NCI-H1436 (cell line): ENCODE results near the gene SYNPO2.
"Not testable (repeated sequence)": the region's sequence is repeated elsewhere in the genome, so short reads cannot be mapped to it uniquely, and the experiment has no call there.

Experiments used
- DNase-seq: peaks from one replicate; lab custom pipeline; 2025; lab: John Stamatoyannopoulos, UW

The SYNPO2 gene

DNA sequence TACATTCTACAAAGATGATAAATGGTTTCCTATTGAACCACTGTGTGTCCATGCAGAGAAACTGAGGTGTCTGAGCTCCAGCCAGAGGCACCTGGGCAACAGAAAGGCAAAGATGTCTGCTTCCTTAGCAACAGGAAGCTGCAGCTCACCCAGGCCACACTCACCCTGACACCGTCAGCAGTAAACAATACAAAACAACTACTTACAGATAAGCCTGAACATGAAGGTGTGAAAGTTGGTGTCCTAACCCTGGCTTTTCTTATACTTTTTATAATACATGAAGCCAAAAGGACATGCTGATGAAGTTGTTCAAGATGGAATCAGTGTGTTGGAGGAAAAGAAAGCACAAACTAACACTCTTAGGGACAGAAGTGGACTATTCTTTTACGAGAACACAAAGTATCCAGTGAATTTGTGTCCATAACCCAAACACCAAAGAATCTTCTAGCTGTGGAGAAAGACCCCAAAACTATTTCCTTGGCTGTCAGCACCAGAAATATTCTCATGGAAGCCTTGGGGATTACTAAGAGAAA lies 117.3 kb downstream of the SYNPO2 start:
- DNase-seq, result no peak

DNA sequence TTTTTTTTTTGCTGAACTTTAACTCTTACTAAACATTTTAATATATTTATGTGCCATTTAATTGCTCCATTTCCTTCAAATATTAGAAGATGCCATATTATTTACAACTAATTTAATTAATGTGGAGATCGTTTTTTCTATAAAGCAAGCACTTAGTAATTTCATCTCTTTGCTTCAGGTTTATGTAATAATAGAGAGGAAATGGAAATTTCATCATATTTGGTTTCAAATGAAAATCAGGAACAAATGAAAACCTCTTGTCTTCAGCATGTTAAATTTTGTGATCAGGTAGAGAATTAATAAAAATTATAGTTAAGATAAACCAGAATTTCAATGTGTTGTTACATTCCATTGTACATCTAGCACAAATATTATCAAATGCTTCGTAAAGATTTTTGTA lies 120.1 kb downstream of the SYNPO2 start:
- no peak for DNase-seq

DNA sequence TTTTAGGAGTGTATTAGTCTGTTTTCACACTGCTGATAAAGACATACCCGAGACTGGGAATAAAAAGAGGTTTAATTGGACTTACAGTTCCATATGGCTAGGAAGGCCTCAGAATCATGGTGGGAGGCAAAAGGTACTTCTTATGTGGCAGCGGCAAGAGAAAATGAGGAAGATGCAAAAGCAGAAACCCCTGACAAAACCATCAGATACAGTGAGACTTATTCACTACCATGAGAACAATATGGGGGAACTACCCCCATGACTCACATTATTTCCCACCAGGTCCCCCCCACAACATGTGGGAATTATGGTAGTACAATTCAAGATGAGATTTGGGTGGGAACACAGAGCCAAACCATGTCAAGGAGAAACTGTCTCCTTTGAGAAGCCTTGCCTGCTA lies 121.6 kb downstream of the SYNPO2 start:
- DNase-seq, result not testable (repeated sequence)

DNA sequence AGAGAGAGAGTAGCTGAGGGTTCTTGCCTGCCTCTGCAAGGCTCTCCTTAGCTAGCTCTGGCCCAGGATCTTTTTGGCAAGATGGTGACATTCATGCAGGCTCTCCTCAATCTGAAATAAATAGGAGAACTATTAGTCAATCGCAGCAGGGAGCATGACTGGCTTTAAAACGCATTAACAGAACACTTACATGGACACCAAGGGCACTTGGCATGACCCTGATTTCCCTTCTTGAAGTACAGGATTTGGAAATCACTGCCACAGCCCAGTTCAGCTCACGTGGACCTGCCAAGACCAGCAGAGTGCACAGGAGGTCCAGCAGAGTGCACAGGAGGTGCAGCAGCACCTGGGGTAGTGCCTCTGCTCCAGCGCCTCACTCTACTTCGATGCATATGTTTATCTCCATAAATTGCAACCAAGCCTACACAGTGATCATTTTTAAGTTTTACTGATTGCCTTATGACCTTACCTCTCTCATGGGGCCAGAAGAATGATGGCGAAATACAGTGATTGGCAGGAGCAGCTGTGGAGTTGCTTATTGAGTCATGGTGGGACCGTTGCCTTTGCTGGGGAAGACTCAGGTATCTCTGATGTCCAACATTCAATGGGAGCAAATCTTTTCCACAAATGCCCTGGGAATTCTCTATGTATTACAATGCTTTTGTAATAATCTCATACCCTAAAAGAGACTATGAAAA lies 122.4 kb downstream of the SYNPO2 start:
- DNase-seq, result no peak

DNA sequence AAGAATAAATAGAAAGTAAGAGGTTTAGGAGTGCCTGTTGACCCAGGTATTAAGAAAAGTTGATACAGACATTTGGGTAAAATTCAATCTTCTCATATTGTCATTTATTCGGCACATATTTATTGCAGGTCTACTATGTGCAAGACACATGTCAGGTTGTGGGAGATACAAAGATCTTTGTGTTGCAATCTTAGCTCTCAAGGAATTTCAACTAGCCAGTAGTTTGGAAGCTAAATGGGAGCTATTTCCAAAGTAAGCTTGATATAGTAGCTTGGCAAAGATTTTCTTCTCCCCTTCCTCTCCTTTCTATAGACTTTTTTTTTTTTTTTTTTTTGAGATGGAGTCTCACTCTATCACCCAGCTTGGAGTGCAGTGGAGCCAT lies 122.9 kb downstream of the SYNPO2 start:
- no peak for DNase-seq

DNA sequence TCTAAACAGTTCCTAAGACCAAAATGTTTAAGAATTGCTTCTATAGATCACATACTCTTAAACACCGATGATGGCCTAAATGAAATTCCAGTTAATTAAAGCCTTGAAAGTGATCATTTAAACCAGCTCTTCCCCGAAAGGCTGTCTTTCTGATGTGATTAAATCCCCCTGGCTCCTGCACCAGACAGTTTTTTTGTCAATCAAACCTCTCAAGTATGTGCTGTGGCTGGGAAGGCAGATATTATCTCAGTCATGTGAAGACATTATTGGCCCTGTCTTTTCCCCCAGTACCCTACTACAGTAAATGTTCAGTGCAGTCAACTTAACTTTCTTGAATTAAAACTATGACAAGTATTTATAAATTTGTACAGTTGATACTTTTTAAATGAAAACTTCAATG lies 126.0 kb downstream of the SYNPO2 start:
- no peak for DNase-seq

DNA sequence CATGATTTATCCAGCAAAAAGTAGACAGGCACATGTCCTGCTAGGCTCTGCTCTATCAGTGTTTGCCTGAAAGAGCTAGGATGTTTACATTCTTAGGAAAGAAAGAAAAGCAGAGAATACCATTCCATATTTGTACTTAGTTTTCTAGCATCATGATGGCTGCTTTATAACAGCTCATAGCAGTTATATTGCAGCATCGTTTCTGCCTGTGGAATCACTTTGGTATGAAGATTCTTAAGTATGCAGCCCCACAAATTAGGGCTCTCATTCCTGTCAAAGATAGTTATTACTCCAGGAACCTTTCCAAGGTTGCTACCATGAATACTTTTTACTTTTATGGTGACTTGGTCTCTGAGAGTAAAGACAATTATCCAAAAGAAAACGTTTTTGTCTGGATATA lies 128.0 kb downstream of the SYNPO2 start:
- DNase-seq, result no peak

DNA sequence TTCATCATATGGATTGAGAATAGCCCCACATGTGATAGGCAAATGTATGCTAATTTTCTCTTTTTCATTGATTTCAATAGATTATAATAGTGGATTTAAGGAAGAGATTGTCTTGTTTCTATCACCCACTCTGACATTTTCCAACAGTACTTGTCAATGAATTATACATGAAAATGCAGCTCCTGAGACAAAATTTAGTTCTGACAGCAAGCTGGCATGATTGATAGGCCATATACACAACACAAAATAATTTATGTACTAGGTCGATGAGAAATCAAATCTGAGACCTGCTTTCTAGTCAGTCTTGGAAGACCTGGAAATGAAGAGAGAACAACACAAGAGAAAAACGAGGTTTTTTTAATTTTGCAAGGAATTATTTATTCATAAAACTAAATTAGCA lies 129.0 kb downstream of the SYNPO2 start:
- no peak for DNase-seq

DNA sequence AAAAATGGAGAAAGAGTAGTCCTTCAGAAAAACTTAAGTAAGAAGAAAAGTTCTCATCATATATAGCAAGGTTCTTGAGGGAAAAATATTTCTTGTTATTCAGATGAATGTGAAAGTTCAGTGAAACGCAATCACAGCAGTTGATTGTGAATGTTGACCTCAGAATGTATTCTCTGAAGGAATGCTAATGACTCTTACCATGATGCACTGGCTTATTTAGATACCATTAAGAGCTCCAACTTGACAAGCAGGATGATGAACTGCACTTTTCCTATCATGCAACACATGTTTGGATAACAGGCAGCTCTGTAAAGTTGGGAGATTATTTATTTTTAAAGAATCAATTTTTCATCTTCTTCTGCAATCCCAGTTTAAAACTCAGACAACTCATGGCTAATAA lies 131.5 kb downstream of the SYNPO2 start:
- no peak for DNase-seq

DNA sequence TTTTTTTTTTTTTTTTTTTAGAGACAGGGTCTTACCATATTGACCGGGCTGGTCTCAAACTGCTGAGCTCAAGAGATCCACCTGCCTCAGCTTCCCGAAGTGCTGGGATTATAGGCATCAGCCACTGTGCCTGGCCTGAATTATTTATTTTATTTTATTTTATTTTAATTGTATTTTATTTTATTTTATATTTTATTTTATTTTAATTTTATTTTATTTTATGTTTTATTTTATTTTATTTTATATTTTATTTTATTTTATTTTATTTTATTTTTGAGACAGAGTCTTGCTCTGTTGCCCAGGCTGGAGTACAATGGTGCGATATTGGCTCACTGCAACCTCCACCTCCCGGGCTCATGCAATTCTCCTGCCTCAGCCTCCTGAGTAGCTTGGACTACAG lies 133.9 kb downstream of the SYNPO2 start:
- DNase-seq, result not testable (repeated sequence)

DNA sequence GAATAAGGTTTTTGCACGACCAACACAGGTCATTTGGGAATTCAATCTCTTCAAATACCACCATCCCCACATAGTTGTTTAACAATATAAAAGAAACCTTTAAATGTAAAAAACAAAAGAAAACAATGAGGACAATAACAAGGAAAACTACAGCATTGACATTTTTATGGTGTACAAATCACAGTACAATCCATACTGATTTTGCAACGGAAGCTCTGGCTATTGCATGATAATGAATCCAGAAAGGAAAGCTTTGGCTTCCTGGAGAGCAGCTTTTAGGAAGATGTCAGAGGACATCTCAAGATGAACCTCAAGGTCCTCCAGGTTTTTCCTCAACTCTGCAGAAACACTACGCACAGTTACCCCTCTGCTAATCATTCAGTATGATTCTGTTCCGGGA lies 135.4 kb downstream of the SYNPO2 start:
- DNase-seq, result no peak

DNA sequence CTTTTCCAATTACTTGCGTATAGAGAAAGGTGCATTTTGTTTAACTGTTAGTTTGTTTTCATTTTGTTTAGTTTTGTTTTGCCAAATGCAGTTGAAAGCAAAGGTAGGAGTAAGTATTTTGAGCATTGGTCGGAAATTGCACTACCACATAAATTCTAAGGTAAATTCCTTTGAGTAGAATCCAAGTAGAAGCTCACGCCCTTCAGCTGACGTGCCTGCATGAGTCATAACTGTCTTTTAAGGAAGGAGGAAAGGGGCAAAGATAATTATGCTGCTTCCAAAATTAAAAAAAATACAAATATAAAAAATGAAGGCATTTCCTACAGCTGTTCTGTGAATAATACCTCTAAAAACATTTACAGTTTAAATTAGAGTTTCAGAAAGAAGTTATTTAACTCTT lies 136.8 kb downstream of the SYNPO2 start:
- no peak for DNase-seq

DNA sequence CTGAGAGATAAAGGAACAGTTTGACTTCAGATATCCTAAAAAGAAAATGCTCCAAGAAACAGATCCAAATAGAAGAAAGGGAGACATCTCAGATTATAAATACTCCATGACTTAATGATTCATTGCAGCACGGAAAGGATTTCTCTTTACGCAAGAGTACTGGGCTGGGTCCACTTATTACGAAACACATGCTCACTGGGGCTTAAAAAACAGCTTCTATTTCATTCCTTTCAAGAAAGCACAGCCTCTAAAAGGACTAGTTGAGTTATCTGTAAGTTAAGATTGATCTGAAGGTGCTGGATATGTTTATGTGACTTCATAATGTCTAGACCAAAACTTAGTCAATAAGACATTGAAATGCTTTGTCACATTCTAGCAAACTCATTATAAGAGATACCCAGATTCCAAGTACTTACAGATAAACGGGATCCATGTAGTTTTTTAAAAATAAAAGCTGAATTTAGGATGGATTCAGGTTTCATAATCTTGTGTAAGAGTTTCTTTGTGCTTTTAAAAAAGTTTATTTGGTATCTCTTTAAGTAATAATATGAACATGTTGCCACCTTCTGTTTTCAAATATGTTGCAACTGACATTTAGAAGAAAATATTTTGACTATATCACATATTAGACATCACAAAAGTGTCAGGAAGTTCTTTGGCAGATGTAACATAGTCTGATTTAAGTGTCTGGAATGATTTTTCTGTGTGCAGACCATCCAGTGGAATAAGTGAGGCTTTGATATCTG lies 137.4 kb downstream of the SYNPO2 start:
- DNase-seq, result no peak

DNA sequence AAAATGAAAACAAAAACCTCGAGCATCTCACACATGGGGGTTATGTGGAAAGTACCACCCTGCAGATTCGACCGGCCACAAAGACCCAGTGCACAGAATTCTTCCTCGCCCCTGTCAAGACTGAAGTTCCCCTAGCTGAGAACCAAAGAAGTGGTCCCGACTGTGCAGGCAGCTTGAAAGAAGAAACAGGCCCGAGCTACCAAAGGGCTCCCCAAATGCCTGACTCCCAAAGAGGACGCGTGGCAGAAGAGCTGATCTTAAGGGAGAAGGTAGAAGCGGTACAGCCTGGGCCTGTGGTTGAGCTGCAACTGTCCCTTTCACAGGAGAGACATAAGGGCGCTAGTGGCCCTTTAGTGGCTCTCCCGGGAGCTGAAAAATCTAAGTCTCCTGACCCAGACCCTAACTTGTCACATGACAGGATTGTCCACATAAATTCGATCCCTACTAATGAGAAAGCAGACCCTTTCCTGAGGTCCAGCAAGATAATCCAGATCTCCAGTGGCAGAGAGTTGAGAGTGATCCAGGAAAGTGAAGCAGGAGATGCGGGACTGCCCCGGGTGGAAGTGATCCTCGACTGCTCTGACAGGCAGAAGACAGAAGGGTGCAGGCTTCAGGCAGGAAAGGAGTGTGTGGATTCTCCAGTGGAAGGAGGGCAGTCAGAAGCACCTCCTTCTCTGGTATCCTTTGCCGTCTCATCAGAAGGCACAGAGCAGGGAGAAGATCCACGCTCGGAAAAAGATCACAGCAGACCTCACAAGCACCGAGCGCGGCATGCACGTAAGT lies 138.2 kb downstream of the SYNPO2 start:
- no peak for DNase-seq

DNA sequence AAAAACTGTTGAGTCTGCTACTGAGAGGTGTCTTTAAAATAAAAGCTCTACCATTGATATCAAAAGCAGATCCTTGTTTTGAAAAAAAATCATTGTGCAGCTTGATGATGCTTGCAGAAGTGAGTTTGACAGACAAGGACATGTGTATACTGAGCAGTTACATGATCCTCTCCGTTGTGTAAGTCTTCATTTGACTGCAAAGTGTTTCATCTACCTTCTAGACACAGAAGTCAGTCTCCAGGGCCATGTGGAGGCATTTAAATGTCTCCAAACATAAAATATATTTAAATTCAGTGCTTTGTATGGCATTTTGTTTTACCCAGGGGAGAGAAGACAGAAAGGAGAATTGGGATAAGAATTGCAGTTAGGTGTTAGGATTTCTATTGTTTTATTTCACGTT lies 139.2 kb downstream of the SYNPO2 start:
- no peak for DNase-seq

DNA sequence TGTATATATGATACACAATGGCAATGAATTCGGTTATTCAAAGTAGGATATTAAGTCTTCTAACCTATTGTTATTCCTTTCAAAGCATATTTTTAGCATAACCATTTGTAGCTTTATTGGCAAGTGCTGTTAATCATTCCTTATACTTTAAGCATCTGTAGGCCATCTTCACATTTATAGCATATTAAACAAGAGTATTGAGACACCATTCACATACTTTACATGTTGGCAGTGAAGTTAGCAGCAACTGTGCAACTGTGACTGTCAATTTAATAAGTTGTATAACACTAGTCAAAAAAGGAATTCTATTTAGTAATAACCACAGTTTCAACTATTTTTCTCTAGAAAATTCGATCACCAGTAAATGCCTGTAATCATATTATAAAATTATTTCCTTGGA lies 139.6 kb downstream of the SYNPO2 start:
- DNase-seq, result no peak

DNA sequence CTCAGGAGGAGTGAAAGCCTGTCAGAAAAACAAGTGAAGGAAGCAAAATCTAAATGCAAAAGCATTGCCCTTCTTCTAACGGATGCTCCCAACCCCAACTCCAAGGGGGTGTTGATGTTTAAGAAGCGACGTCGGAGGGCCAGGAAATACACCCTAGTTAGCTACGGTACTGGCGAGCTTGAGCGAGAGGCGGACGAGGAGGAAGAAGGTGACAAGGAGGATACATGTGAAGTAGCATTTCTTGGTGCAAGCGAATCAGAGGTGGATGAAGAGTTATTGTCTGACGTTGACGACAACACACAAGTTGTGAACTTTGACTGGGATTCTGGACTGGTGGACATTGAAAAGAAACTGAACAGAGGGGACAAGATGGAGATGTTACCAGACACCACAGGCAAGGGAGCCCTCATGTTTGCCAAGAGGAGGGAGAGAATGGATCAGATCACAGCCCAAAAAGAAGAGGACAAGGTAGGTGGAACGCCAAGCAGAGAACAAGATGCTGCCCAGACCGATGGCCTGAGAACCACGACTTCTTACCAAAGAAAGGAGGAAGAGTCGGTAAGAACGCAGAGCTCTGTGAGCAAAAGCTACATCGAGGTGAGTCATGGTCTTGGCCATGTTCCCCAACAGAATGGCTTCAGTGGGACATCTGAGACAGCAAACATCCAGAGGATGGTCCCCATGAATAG lies 141.3 kb downstream of the SYNPO2 start:
- DNase-seq, result no peak

DNA sequence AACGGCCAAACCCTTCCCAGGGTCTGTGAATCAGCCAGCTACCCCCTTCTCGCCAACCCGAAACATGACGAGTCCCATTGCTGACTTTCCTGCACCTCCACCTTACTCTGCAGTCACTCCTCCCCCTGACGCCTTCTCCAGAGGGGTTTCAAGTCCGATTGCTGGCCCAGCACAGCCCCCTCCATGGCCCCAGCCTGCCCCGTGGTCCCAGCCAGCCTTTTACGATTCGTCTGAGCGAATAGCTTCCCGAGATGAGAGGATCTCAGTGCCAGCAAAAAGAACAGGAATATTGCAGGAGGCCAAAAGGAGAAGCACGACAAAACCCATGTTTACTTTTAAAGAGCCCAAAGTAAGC lies 141.9 kb downstream of the SYNPO2 start:
- no peak for DNase-seq

DNA sequence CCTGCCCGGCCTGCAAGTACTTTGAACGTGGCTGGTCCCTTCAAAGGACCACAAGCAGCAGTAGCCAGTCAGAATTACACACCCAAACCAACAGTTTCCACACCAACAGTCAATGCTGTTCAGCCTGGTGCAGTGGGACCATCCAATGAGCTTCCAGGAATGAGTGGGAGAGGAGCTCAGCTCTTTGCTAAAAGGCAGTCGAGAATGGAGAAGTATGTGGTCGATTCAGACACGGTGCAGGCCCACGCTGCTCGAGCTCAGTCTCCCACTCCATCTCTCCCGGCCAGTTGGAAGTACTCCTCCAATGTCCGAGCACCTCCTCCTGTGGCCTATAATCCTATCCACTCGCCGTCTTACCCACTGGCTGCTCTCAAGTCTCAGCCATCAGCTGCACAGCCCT lies 142.6 kb downstream of the SYNPO2 start:
- no peak for DNase-seq

DNA sequence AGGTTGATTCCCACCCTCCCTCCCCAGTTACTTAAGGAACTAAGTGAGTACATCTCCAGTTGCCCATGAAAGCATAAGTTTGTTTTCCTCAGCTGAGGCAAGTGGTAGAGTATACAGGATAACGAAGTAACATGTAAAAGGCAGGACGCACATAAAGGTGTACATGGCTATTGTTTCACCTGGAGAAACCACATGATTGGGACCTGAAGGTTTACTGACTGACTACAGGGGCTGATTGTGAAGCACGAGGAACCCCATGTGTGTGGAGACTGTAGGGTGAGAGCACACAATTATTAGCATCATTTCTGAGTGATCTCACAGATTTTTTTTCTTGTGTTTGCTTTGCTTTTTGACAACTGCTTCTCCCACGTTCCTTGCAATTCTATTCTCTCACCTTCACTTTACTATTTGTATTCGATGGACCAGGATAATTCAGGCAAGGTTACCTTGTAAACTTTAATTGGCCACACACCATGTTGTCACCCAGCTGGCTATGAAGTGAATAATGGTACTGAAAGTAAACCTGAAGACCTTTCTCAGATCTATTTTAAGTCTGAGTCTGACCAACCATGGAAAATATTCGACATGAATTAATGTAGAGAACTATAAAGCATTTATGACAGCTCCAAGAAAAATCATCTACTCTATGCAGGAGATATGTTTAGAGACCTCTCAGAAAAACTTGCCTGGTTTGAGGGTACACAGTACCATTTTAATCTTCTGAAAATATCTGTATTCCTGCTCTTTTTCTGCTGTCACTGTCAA lies 144.4 kb downstream of the SYNPO2 start:
- DNase-seq, result no peak

DNA sequence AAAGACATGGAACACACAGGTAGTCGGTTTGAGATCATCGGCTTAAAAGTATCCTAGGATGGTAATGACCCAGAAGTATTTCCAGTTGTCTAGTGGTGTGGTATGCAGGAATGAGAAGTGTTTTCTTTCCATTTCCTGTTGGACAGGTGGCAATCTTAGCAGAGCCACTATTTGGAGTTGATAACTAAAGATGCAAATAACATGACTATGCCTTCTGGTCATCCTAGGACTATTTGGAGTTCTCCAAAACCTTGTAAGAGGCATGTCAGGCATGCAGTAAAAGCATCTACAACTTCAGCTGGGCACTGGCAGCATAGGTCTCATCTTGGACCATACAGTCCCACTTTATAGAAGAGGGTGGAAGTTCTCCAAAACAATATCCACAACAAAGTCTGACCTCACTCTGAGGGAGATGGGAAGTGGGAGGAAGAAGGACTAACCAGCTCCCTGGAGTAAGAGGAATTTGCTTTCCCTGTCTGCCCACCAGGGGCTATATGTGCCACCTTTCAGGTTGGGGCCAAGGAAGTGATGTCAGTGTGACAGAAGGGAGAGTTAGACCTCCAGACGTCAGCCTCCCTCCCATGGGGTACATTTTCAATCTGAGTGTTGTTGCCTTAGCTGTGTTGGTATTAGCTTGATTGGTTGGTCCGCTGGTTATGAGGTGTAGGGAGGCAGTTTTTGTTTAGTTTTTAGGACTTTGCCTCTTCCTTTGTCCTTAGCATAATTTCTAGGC lies 145.8 kb downstream of the SYNPO2 start:
- DNase-seq, result no peak
